ENCODE measurements around the gene ODF2.
"Not testable (repeated sequence)": the region's sequence is repeated elsewhere in the genome, so short reads cannot be mapped to it uniquely, and the experiment has no call there.

ODF2 gene

GRCh38 chr9:128434340-128434739 is 21.5 kb upstream of the ODF2 start:
- no peak overlapping the region for H3K4me3 ChIP-seq (ENCODE audit: low read depth, low read length)
- DNase-seq (ENCODE audit: low read depth, low spot score): no peak
- no peak for TF ChIP-seq CTCF (IDR thresholded peaks at IDR 0.05; ENCODE audit: insufficient read depth, low read length, missing control alignments)
- CTCF ChIA-PET: interaction anchor here (1.2 to 3.0 kb wide), 2 partner anchors 14 to 28 kb away, joined by 3 to 12 read pairs; partner anchors contain the start of gene CERCAM
- POLR2A ChIA-PET: interaction anchor here (0.6 kb wide), 1 partner anchor 8 kb away, joined by 3 read pairs; no protein-coding TSS in a partner anchor

- ChIA-PET POLR2A (no interaction called here), CTCF (interaction anchor here (1.2 to 7.1 kb wide), 4 partner anchors 13 to 33 kb away, joined by 3 to 66 read pairs (median 4); no protein-coding TSS in a partner anchor)
- no peak for TF ChIP-seq CTCF (IDR thresholded peaks at IDR 0.05; ENCODE audit: insufficient read depth, low read length, missing control alignments)
- no peak for DNase-seq (ENCODE audit: low read depth, low spot score)
- H3K4me3 ChIP-seq (ENCODE audit: low read depth, low read length): no peak overlapping the region
Observed at GRCh38 chr9:128435611-128436010, 20.2 kb upstream of the ODF2 start.

- DNase-seq (ENCODE audit: low read depth, low spot score): no peak
- TF ChIP-seq CTCF (IDR thresholded peaks at IDR 0.05; ENCODE audit: insufficient read depth, low read length, missing control alignments): peak; percentile 96
- CTCF ChIA-PET: interaction anchor here (0.6 to 7.1 kb wide), 38 partner anchors 9 to 246 kb away, joined by 3 to 66 read pairs (median 4); partner anchors contain the start of genes CERCAM, GLE1, ODF2 and SPTAN1
- no peak overlapping the region for H3K4me3 ChIP-seq (ENCODE audit: low read depth, low read length)
- POLR2A ChIA-PET: interaction anchor here (0.7 to 1.1 kb wide), 3 partner anchors 9 to 114 kb away, joined by 3 to 4 read pairs (median 3); partner anchors contain the start of gene SPTAN1
Observed at GRCh38 chr9:128438343-128439109, 17.3 kb upstream of the ODF2 start.

GRCh38 chr9:128439273-128439672 is 16.5 kb upstream of the ODF2 start:
- H3K4me3 ChIP-seq (ENCODE audit: low read depth, low read length): no peak overlapping the region
- DNase-seq (ENCODE audit: low read depth, low spot score): no peak
- POLR2A ChIA-PET: interaction anchor here (0.6 to 0.8 kb wide), 2 partner anchors 113 to 258 kb away, joined by 3 read pairs; partner anchors contain the start of gene SPTAN1
- no peak for TF ChIP-seq CTCF (IDR thresholded peaks at IDR 0.05; ENCODE audit: insufficient read depth, low read length, missing control alignments)
- CTCF ChIA-PET: interaction anchor here (0.6 to 7.1 kb wide), 35 partner anchors 9 to 196 kb away, joined by 3 to 66 read pairs (median 4); partner anchors contain the start of genes CERCAM, GLE1, ODF2 and SPTAN1

- POLR2A ChIA-PET: interaction anchor here (1.2 kb wide), 1 partner anchor 17 kb away, joined by 3 read pairs; no protein-coding TSS in a partner anchor
- DNase-seq (ENCODE audit: low read depth, low spot score): no peak
- CTCF ChIA-PET: interaction anchor here (0.7 to 7.1 kb wide), 7 partner anchors 6 to 80 kb away, joined by 3 to 66 read pairs (median 5); no protein-coding TSS in a partner anchor
Observed at GRCh38 chr9:128442150-128442549, 13.7 kb upstream of the ODF2 start.

GRCh38 chr9:128446505-128446904 is 9.3 kb upstream of the ODF2 start:
- H3K4me3 ChIP-seq (ENCODE audit: low read depth, low read length); POLR2A ChIA-PET; DNase-seq (ENCODE audit: low read depth, low spot score): not testable (repeated sequence)
- CTCF ChIA-PET: interaction anchor here (1.1 to 6.5 kb wide), 3 partner anchors 8 to 84 kb away, joined by 3 to 66 read pairs (median 4); no protein-coding TSS in a partner anchor

More at GRCh38 chr9:128442150-128442549, 13.7 kb upstream of the ODF2 start:
- no peak overlapping the region for H3K4me3 ChIP-seq (ENCODE audit: low read depth, low read length)
- TF ChIP-seq CTCF (IDR thresholded peaks at IDR 0.05; ENCODE audit: insufficient read depth, low read length, missing control alignments): no peak

Measured in AG04449 (cell line).